HFF-Myc (cell line): ENCODE data around the gene SEPTIN10.
"Not testable (repeated sequence)": the region's sequence is repeated elsewhere in the genome, so short reads cannot be mapped to it uniquely, and the experiment has no call there.

Experiments
- DNase-seq: peaks from one replicate; pipeline ENCODE4 v3.0.0-alpha.2; 2011; ENCODE audit warnings: low read depth; ENCODE audit errors: extremely low read depth
- H3K4me3 ChIP-seq: replicated peaks from 2 replicates; pipeline ENCODE4 v1.5.1; 2011; ENCODE audit warnings: low read depth, mild to moderate bottlenecking, control low read depth, low read length
- TF ChIP-seq, protein P1 (sequence below): IDR thresholded peaks from 2 replicates; pipeline ENCODE4 v1.5.1; 2012; ENCODE audit warnings: mild to moderate bottlenecking, low read depth, low read length, control low read depth; ENCODE audit errors: missing control alignments

The SEPTIN10 gene

DNA sequence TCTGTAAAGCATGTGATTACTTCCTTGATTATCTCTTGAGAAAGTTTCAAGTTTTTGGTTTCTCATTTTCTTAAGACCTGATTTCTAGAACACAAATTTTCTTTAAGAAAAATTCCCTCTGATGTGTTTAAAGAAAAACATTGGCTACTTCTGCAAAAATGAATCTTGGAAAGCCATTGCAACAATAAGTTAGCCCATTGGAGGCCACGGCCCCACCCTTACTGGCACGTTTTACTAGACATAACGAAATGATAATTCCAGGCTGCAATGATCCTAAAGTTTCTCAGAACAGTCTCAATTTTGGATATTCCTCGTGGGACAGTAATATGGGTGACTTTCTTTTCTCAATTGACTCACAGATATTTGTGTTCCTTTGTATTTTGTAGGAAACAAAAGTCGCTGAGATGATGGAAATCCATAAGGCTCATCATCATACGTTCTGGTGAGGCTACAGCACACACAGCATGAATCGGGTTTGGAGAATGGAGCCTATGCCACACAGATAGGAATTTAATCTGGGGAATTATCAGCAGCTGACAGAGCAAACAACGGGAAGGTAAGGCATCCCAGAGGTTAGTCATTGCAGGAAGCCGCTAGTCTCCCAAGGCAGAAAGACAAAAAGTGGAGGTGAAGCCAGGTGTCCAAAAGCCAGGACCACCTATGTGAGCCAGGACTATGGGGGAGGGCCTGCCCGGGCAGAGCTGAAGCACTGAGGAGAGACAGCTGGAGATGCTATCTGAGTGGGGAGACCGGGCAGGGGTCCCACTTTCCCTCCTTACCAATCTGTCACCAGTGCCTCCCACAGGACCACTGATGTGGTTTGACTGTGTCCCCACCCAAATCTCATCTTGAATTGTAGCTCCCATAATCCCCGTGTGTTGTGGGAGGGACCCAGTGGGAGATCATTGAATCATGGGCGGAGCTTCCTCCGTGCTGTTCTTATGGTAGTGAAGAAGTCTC, 36.2 kb upstream of the SEPTIN10 start:
- no peak for DNase-seq
- TF ChIP-seq, protein P1, sequence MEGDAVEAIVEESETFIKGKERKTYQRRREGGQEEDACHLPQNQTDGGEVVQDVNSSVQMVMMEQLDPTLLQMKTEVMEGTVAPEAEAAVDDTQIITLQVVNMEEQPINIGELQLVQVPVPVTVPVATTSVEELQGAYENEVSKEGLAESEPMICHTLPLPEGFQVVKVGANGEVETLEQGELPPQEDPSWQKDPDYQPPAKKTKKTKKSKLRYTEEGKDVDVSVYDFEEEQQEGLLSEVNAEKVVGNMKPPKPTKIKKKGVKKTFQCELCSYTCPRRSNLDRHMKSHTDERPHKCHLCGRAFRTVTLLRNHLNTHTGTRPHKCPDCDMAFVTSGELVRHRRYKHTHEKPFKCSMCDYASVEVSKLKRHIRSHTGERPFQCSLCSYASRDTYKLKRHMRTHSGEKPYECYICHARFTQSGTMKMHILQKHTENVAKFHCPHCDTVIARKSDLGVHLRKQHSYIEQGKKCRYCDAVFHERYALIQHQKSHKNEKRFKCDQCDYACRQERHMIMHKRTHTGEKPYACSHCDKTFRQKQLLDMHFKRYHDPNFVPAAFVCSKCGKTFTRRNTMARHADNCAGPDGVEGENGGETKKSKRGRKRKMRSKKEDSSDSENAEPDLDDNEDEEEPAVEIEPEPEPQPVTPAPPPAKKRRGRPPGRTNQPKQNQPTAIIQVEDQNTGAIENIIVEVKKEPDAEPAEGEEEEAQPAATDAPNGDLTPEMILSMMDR, result no peak
- no peak overlapping the region for H3K4me3 ChIP-seq

DNA sequence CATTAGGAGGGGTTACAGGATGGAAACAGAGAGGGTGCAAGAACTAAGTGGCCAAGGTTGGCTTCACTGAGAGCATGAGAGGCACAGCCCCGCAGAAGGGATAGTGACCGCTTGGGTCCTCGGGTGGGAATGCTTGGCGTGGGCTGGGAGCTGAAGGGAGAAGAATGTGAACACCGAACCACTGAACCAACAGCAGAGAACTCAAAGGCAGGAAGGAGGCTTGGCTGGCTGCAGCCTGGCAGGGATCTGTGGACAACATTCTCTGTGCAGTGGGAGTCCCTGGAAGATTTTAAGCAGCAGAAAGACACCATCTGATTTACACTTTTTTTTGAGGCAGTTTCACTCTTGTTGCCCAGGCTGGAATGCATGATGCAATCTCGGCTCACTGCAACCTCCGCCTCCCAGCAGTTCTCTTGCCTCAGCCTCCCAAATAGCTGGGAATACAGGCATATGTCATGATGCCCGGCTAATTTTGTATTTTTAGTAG, 34.3 kb upstream of the SEPTIN10 start:
- H3K4me3 ChIP-seq, result no peak overlapping the region
- no peak for DNase-seq

GRCh38 chr2:109647636-109648035, 33.9 kb upstream of the SEPTIN10 start:
- TF ChIP-seq, protein P1, result no peak
- DNase-seq, result no peak
- no peak overlapping the region for H3K4me3 ChIP-seq

More for the DNA sequence above, 34.3 kb upstream of the SEPTIN10 start:
- TF ChIP-seq, protein P1, result no peak

- no peak for DNase-seq
- H3K4me3 ChIP-seq, result no peak overlapping the region
- TF ChIP-seq, protein P1, result no peak
Observed at GRCh38 chr2:109646961-109647360, 33.2 kb upstream of the SEPTIN10 start.

GRCh38 chr2:109645412-109646184, 31.8 kb upstream of the SEPTIN10 start:
- no peak overlapping the region for H3K4me3 ChIP-seq
- no peak for DNase-seq
- TF ChIP-seq, protein P1, result no peak

DNA sequence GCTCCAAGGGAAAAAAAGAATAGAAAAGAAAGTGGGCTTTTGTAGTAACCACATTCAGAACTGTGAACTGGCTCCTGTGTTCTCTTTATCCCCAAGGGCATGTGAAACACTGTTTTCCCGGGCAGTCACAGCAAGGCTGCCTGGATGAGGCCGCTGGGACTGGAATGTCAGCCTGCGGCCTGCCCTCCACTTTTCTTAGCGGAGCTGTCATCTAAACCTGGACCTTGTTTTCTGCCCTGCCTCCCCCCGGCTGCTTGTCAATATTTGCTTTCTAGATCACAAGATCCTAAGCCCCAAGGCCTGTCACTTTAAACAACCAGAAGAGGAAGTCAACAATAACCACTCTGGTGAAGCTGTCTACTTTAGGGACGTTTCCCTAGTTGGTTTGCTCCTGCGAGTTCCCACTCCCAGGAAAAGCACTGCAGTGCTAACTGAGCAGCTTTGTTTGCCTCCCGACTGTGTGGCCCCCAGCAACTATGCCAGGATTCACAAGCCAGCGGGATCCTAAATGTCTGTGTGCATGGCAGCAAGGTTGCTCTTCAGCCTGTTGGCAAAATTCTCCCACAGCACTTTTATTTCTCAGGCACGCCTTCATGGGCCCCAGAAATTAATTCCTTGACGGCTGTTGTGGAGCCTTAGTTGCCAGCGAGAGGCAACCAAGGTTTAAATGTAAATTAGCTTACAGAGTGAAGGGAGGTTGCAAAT, 31.0 kb upstream of the SEPTIN10 start:
- TF ChIP-seq, protein P1, result no peak
- no peak overlapping the region for H3K4me3 ChIP-seq
- no peak for DNase-seq

- H3K4me3 ChIP-seq, DNase-seq: not testable (repeated sequence)
Observed at GRCh38 chr2:109640000-109640399, 26.2 kb upstream of the SEPTIN10 start.
